H1 (cell line): ENCODE results near the gene PKNOX1. TPM values are rescaled to one million over a fixed set of nuclear protein-coding genes. Genes with fewer than 3 reads are reported as not detected.
A peak's percentile ranks its signal among the peaks of the same experiment; 100 is the strongest.

Experiments
- CTCF ChIA-PET: fragments of 300-600 bp; sonication (Branson Sonifier 250); formaldehyde crosslinking; loops from one replicate; lab custom pipeline; 2021; ENCODE audit not compliant: partially characterized antibody; lab: Charles Lee
- POLR2A ChIA-PET: fragments of 300-600 bp; sonication (Branson Sonifier 250); formaldehyde crosslinking; loops from one replicate; lab custom pipeline; 2021; ENCODE audit warnings: inconsistent platforms; ENCODE audit not compliant: partially characterized antibody; lab: Charles Lee
- DNase-seq, 2 experiments: peaks; one replicate each; pipeline versions ENCODE4 v3.0.0 to v3.0.0-alpha.2; 2010 to 2022; ENCODE audit warnings: low spot score in 2 of 2, low read depth in 1 of 2, mixed read lengths in 1 of 2
- FAIRE-seq: peaks from 2 replicates; lab custom pipeline; 2011; peaks lifted over from hg19 to GRCh38; lab: Jason Lieb, UNC
- H2AFZ ChIP-seq: 2 replicates; pipeline ENCODE4 v1.8.1; 2012; ENCODE audit warnings: low read length, inconsistent platforms
- H2AK5ac ChIP-seq: 2 replicates; pipeline ENCODE4 v1.6.1; 2013; ENCODE audit warnings: low read depth, low read length
- H2BK120ac ChIP-seq: replicated peaks from 2 replicates; pipeline ENCODE3; 2013; ENCODE audit warnings: low read depth, low read length, inconsistent platforms
- H2BK12ac ChIP-seq: 2 replicates; pipeline ENCODE4 v1.6.1; 2013; ENCODE audit warnings: low read depth, low read length
- H2BK15ac ChIP-seq: 2 replicates; pipeline ENCODE4 v1.6.1; 2013; ENCODE audit warnings: low read length
- H2BK20ac ChIP-seq: 2 replicates; pipeline ENCODE4 v1.6.1; 2013; ENCODE audit warnings: low read length
- H2BK5ac ChIP-seq: 2 replicates; pipeline ENCODE4 v1.6.1; 2013; ENCODE audit warnings: low read depth, low read length
- H3K14ac ChIP-seq: 2 replicates; pipeline ENCODE4 v1.6.1; 2013; ENCODE audit warnings: inconsistent platforms; ENCODE audit not compliant: insufficient read length
- H3K18ac ChIP-seq: 2 replicates; pipeline ENCODE4 v1.6.1; 2013; ENCODE audit warnings: low read length; ENCODE audit errors: extremely low read depth
- H3K23ac ChIP-seq: 2 replicates; pipeline ENCODE4 v1.6.1; 2013; ENCODE audit warnings: inconsistent platforms; ENCODE audit not compliant: insufficient read length
- H3K23me2 ChIP-seq: 2 replicates; pipeline ENCODE4 v1.6.1; 2013; ENCODE audit warnings: low read depth, low read length
- H3K27ac ChIP-seq: 2 replicates; pipeline ENCODE4 v1.6.1; 2011; ENCODE audit warnings: low read depth, low read length, inconsistent platforms
- H3K27me3 ChIP-seq, 4 experiments: replicated peaks in 1 of 4; 1 replicate in 1 of 4; 2 replicates in 3 of 4; pipeline versions ENCODE4 v1.6.1 to v1.8.1; 2011 to 2013; ENCODE audit warnings: low read length in 3 of 4, mild to moderate bottlenecking in 3 of 4, inconsistent platforms in 2 of 4, mixed read lengths in 2 of 4, moderate library complexity in 1 of 4; ENCODE audit not compliant: control insufficient read depth in 3 of 4, insufficient read depth in 3 of 4; ENCODE audit errors: extremely low read depth in 1 of 4
- H3K36me3 ChIP-seq, 4 experiments: 2 replicates each; pipeline versions ENCODE4 v1.6.1 to v1.8.1; 2011 to 2013; ENCODE audit warnings: mild to moderate bottlenecking in 4 of 4, low read length in 3 of 4, moderate library complexity in 2 of 4, control low read depth in 1 of 4, inconsistent platforms in 1 of 4; ENCODE audit not compliant: insufficient read depth in 4 of 4, control insufficient read depth in 2 of 4
- H3K4ac ChIP-seq: replicated peaks from 2 replicates; pipeline ENCODE3; 2013; ENCODE audit warnings: low read length, low read depth, mixed read lengths, inconsistent platforms; ENCODE audit not compliant: insufficient read length
- H3K4me1 ChIP-seq, 4 experiments: replicated peaks in 1 of 4; 1 replicate in 1 of 4; 2 replicates in 3 of 4; pipeline versions ENCODE4 v1.6.1 to v1.8.1; 2011 to 2013; ENCODE audit warnings: low read length in 3 of 4, inconsistent platforms in 2 of 4, mixed read lengths in 1 of 4; ENCODE audit not compliant: insufficient read depth in 4 of 4, control insufficient read depth in 3 of 4
- H3K4me2 ChIP-seq, 2 experiments: 2 replicates each; pipeline versions ENCODE4 v1.6.1 to v1.8.1; 2011 to 2013; ENCODE audit warnings: low read depth in 2 of 2, low read length in 2 of 2, control low read depth in 1 of 2, inconsistent platforms in 1 of 2, mild to moderate bottlenecking in 1 of 2; ENCODE audit not compliant: insufficient read depth in 1 of 2
- H3K4me3 ChIP-seq, 4 experiments: fragments of 200-600, 300-600 bp in 1 of 4; sonication (generic), shearing (Covaris generic), sonication (Bioruptor Twin) in 1 of 4; 2 replicates each; pipeline versions ENCODE4 v1.5.1 to v1.8.1; 2011 to 2016; ENCODE audit warnings: low read length in 4 of 4, low read depth in 3 of 4, control low read depth in 2 of 4, inconsistent platforms in 2 of 4, mild to moderate bottlenecking in 2 of 4, mixed read lengths in 1 of 4, moderate library complexity in 1 of 4; ENCODE audit not compliant: insufficient read depth in 2 of 4; ENCODE audit errors: extremely low read depth in 1 of 4
- H3K56ac ChIP-seq: replicated peaks from 2 replicates; pipeline ENCODE3; 2013; ENCODE audit warnings: low read depth, mild to moderate bottlenecking, mixed read lengths, low read length, inconsistent platforms; ENCODE audit not compliant: insufficient read length
- H3K79me1 ChIP-seq: 2 replicates; pipeline ENCODE4 v1.6.1; 2013; ENCODE audit warnings: low read depth, low read length, control low read depth
- H3K79me2 ChIP-seq, 2 experiments: 2 replicates each; pipeline versions ENCODE4 v1.6.1 to v1.8.1; 2012 to 2013; ENCODE audit warnings: low read length in 2 of 2, mild to moderate bottlenecking in 2 of 2, inconsistent platforms in 1 of 2; ENCODE audit not compliant: insufficient read depth in 2 of 2, control insufficient read depth in 1 of 2
- H3K9ac ChIP-seq, 4 experiments: replicated peaks in 1 of 4; 1 replicate in 1 of 4; 2 replicates in 3 of 4; pipeline versions ENCODE4 v1.6.1 to v1.8.1; 2011 to 2013; ENCODE audit warnings: low read depth in 3 of 4, low read length in 3 of 4, control low read depth in 2 of 4, mild to moderate bottlenecking in 2 of 4, moderate library complexity in 2 of 4, inconsistent platforms in 1 of 4; ENCODE audit errors: extremely low read depth in 1 of 4
- H3K9me3 ChIP-seq, 2 experiments: 2 replicates each; pipeline versions ENCODE4 v1.6.1 to v1.8.1; 2012 to 2013; ENCODE audit warnings: mild to moderate bottlenecking in 2 of 2, moderate library complexity in 2 of 2, control low read depth in 1 of 2, inconsistent platforms in 1 of 2, low read depth in 1 of 2, low read length in 1 of 2, mixed read lengths in 1 of 2; ENCODE audit not compliant: insufficient read depth in 2 of 2
- H4K20me1 ChIP-seq, 2 experiments: replicated peaks in 1 of 2; 2 replicates each; pipeline versions ENCODE3 to v1.8.1; 2011 to 2013; ENCODE audit warnings: inconsistent platforms in 2 of 2, low read length in 2 of 2, mild to moderate bottlenecking in 1 of 2; ENCODE audit not compliant: insufficient read depth in 2 of 2, control insufficient read depth in 1 of 2
- H4K5ac ChIP-seq: 2 replicates; pipeline ENCODE4 v1.6.1; 2013; ENCODE audit warnings: low read length, low read depth, mixed read lengths, inconsistent platforms; ENCODE audit not compliant: insufficient read length
- H4K8ac ChIP-seq: 2 replicates; pipeline ENCODE4 v1.8.0; 2013; ENCODE audit warnings: mild to moderate bottlenecking, moderate library complexity, low read length, inconsistent platforms; ENCODE audit not compliant: insufficient read depth; ENCODE audit errors: extremely low read depth
- H4K91ac ChIP-seq: replicated peaks from 2 replicates; pipeline ENCODE3; 2013; ENCODE audit warnings: low read length, mixed read lengths, inconsistent platforms; ENCODE audit not compliant: insufficient read length
- CTBP2 ChIP-seq: IDR thresholded peaks from 2 replicates; pipeline ENCODE4 v1.7.0; 2011; ENCODE audit warnings: borderline replicate concordance, mild to moderate bottlenecking, moderate library complexity, mixed read lengths, low read length; ENCODE audit not compliant: insufficient read depth, insufficient read length
- FOSL1 ChIP-seq: IDR thresholded peaks from 2 replicates; pipeline ENCODE4 v1.6.1; 2011; ENCODE audit warnings: mild to moderate bottlenecking, low read depth, low read length, moderate library complexity; ENCODE audit not compliant: insufficient read depth
- KDM5A ChIP-seq: fragments of 200-600 bp; IDR thresholded peaks from 2 replicates; pipeline ENCODE4 v1.7.1; 2012; ENCODE audit warnings: mild to moderate bottlenecking, low read length, inconsistent platforms, mixed read lengths
- PHF8 ChIP-seq: fragments of 200-600 bp; sonication (generic); conservative IDR thresholded peaks from 2 replicates; pipeline ENCODE4 v1.7.1; 2012; ENCODE audit warnings: low read depth, mild to moderate bottlenecking, inconsistent platforms, low read length, moderate library complexity
- RFX5 ChIP-seq: IDR thresholded peaks from 2 replicates; pipeline ENCODE4 v1.6.1; 2011; ENCODE audit warnings: low read depth, low read length, improper control_type of control experiment, borderline replicate concordance
- SP2 ChIP-seq: IDR thresholded peaks from 2 replicates; pipeline ENCODE4 v1.6.1; 2012; ENCODE audit warnings: mild to moderate bottlenecking, low read length, inconsistent platforms
- TEAD4 ChIP-seq: IDR thresholded peaks from 2 replicates; pipeline ENCODE4 v1.6.1; 2012; ENCODE audit warnings: low read depth, low read length, inconsistent platforms, mixed read lengths
- YY1 ChIP-seq: IDR thresholded peaks from 2 replicates; pipeline ENCODE4 v1.6.1; 2011; ENCODE audit warnings: low read depth, mild to moderate bottlenecking, low read length
- WGBS, 2 experiments: shearing (Covaris generic) in 1 of 2; methylation state at CpG; one replicate each; pipeline versions ENCODE4 v1.1.6 to v1.1.7; 2013 to 2015; ENCODE audit warnings: low lambda C conversion rate in 2 of 2, mixed read lengths in 2 of 2, inconsistent platforms in 1 of 2, low coverage in 1 of 2, missing lambda C conversion rate in 1 of 2; ENCODE audit not compliant: insufficient replicate concordance in 2 of 2, insufficient coverage in 1 of 2, insufficient read length in 1 of 2; ENCODE audit errors: extremely low coverage in 1 of 2, missing lambda C conversion rate in 1 of 2; 5-methylcytosine and 5-hydroxymethylcytosine counted together
- polyA plus RNA-seq, 7 experiments: library from polyadenylated mRNA; depleted of rRNA in 3 of 7; stranded (reverse) in 5 of 7; unstranded in 2 of 7; fragments of >200 nt in 5 of 7; fragments of 200-250 nt in 2 of 7; gene quantifications; 1 replicate in 5 of 7; 2 replicates in 1 of 7; 4 replicates in 1 of 7; pipeline versions ENCODE4 v1.2.1 to v1.2.3, GENCODE V29; 2011 to 2013; ENCODE audit warnings: missing spikeins in 2 of 7, mixed read lengths in 2 of 7
- total RNA-seq: library from RNA; stranded (reverse); fragmentation: NEBNext Ultra II Directional; extraction: Animal tissue kit (Norgen Biotek cat#: 25700); gene quantifications from 2 replicates; pipeline ENCODE4 v1.2.1, GENCODE V29; 2021

The PKNOX1 gene
- total and polyA plus RNA-seq, 2 of the 8 experiments (the other 6 are each of a cell fraction or from before 2014, with no cell fraction given) = 20.4 to 31.9 TPM

- peak overlapping the region; percentile 90 for H2BK5ac ChIP-seq
- H2AFZ ChIP-seq = no peak overlapping the region
- peaks cover 0 to 84% of the 10 kb centered on the region in 2 experiments; a peak in 2 of 4 replicates for H3K79me2 ChIP-seq
- no peak overlapping the region; a peak in 1 of 7 replicates for H3K9ac ChIP-seq
- H3K27ac ChIP-seq = no peak overlapping the region
- H3K23me2 ChIP-seq = no peaks in the 10 kb centered on the region
- no peak overlapping the region for H4K8ac ChIP-seq
- POLR2A ChIA-PET = interaction anchor here (1.2 to 7.5 kb wide), 8 partner anchors 10 to 50 kb away, joined by 3 to 112 read pairs (median 3); no protein-coding TSS in a partner anchor
- H4K5ac ChIP-seq = no peak overlapping the region
- H3K4me3 ChIP-seq = no peak overlapping the region
- WGBS, 2 experiments = 76% methylated on average over 10 of the region's 10 CpGs; no CpG with 5 or more reads in 1 of the 2 experiments
- no peaks in the 10 kb centered on the region for H3K9me3 ChIP-seq
- peak overlapping the region; percentile 76; the same call in 1 of the 2 replicates for H2BK15ac ChIP-seq
- H3K23ac ChIP-seq = no peak overlapping the region
- H4K91ac ChIP-seq = peak overlapping the region; percentile 13
- DNase-seq (no peak), FAIRE-seq (no peak)
- peaks cover 0 to 20% (median 9%) of the 10 kb centered on the region in 4 experiments for H3K4me1 ChIP-seq
- H3K27me3 ChIP-seq = no peaks in the 10 kb centered on the region
- H2BK12ac ChIP-seq = peak overlapping the region; percentile 70; the same call in 1 of the 2 replicates
- no peak overlapping the region for H3K4ac ChIP-seq
- CTCF ChIA-PET = interaction anchor here (0.7 kb wide), 1 partner anchor 16 kb away, joined by 3 read pairs; no protein-coding TSS in a partner anchor
- H2AK5ac ChIP-seq = peak overlapping the region; percentile 79
- no peaks in the 10 kb centered on the region for H4K20me1 ChIP-seq
- H3K4me2 ChIP-seq = no peak overlapping the region
- peaks cover 2% of the 10 kb centered on the region; the same call in 1 of the 2 replicates for H3K79me1 ChIP-seq
- peak overlapping the region; percentile 52; the same call in 1 of the 2 replicates for H2BK20ac ChIP-seq
- H3K56ac ChIP-seq = no peak overlapping the region
- H3K14ac ChIP-seq = no peak overlapping the region
- H2BK120ac ChIP-seq = no peak overlapping the region
- H3K36me3 ChIP-seq = peaks cover 0 to 14% (median 0%) of the 10 kb centered on the region in 4 experiments; a peak in 2 of 8 replicates
- H3K18ac ChIP-seq = peak overlapping the region; percentile 85; the same call in 1 of the 2 replicates
- no peak for TF ChIP-seq PHF8
- no peak for TF ChIP-seq CTBP2
- TF ChIP-seq RFX5 = no peak
- no peak for TF ChIP-seq TEAD4
- no peak for TF ChIP-seq KDM5A
- no peak for TF ChIP-seq SP2
- no peak for TF ChIP-seq YY1
- no peak for TF ChIP-seq FOSL1
Observed at GRCh38 chr21:42980312-42981213, 6.2 kb downstream of the PKNOX1 start.
